Articular chondrocyte of knee joint (primary cell): ENCODE data around the gene TREM2. TPM values are rescaled to one million over a fixed set of nuclear protein-coding genes. Genes with fewer than 3 reads are reported as not detected.

ENCODE experiments used
- total RNA-seq: library from RNA; depleted of rRNA; stranded (reverse); fragments of >200 nt; gene quantifications from 2 replicates; pipeline ENCODE4 v1.2.3, GENCODE V29; 2012

TREM2 gene
- not detected in 2 replicates for total RNA-seq

DNA sequence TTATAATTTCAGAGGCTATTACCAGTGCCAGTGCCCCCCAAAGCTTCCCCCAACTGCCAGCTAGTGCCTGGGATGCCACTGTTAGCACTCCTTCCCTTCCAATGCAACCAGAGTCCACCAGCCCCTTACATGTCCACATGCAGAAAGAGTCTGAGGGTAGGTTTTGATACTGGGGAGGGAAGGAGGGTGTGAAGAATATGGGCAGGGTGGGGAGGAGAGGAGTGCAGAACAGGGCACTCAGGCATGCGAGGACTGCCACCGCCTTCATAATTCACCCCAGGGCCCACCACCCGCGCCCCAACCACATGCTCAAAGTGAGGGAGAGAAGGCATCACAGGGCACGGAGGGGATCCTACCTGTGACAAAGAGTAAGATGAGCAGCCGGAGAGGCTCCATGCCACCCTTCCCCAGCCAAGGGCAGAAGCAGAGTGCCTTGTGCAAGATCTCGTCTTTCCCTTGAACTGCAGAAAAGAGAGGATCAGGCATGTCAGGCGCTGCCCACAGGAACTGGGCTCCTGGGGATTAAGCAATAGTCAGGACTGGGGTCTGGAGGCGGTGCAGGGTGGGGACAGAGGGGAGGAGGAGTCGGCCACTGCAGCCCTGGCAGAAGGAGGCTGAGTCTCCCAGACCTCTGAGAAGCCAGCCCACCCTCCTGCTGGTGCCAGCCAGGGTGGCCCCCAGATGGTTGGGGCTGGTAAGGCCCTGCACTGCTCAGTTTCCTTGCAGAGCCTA, at the start of gene TREM2:
TREM2 (minus strand) TSS at position 430 of the 732 bp plus-strand sequence; CDS start at position 396, 34 bp downstream.

DNA sequence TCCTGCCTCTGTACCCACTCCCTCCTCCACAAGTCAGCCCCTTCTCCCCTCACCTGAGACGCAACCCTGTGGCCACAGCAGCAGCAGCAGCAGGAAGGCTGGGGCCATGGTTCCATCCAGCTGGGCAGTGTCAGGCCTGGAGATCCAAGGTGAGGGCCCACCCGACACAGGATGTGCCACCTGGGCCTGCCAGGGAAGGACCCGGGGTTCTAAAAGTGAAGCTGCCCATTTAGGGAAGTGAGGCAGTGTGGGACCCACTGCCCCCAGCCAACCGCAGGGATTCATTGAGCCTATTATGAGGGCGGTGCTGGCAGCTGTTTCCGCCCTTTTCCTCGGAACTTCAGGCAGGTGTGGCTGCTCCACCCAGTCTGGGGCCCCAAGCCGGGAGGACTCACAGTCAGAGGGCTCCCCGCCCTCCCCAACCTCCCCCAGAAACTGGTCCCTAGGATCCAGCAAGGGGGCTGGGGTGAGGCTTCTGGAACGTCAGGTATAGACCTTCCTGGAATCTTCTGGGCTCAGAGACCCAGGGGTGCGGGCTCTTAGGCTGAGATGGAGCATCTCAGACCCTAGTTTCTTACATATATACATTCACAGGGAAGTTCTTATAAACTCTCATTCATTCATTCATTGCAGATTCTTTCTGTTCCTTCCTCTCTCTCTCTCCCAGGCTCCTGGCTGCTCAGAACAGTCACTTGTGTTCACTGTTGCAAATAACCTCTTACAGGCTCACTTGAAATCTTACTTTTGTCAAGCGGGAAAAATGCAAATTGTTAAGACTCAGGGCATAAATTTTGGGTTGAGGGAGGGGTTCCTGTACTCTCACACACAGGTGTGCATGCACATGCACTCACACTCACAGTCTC, 38.2 kb upstream of the TREM2 start, which contains the start of gene TREML2:
TREML2 (minus strand) TSS at position 249 of the 863 bp plus-strand sequence; CDS start at position 108, 141 bp downstream.

DNA sequence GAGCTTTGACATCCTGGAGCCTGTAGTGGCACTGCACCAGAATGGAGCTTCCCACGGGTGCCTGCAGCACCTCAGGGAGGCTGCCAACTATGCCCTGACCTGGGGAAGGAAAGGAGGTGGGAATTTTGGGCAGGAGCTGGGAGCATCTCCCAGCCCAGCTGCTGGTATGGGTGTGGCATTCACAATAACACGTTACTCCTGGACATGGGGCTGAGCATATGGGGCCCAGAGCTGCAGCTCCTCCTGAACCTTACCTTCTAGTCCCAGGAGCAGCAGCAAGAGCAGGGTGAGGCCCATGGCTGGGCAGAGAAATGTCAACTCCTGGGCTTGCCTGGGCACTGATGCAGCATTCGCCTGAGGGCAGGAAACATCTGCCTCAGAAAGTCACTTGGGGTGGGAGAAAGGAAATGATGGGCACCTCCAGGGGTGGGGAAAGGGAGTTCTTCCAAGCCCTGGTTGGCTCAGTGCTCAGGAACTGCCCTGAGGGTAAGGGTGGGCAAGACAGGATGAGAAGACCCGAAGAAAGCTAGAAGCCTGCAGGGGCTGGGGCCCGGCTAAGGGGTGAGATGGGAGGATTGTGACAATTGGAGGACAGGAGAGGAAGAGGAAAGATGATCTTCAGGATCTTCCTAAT, 8.8 kb downstream of the TREM2 start, which contains the start of gene TREML1:
TREML1 (minus strand) TSS at position 356 of the 634 bp plus-strand sequence; CDS start at position 297, 59 bp downstream.

Other genes starting within 250 kb of the TREM2 start
- 0.11 and 0.26 TPM in 2 replicates for gene UNC5CL, start 123.9 kb downstream of the TREM2 start, total RNA-seq
- gene TSPO2, start 120.6 kb downstream of the TREM2 start, total RNA-seq = not detected in 2 replicates
- not detected in 2 replicates for gene APOBEC2, start 109.9 kb downstream of the TREM2 start, total RNA-seq
- 11.4 and 11.9 TPM in 2 replicates for gene OARD1, start 90.8 kb downstream of the TREM2 start, total RNA-seq
- 12.3 and 14.5 TPM in 2 replicates for gene NFYA, start 90.1 kb downstream of the TREM2 start, total RNA-seq
- not detected in 2 replicates for gene TREML1, start 8.8 kb downstream of the TREM2 start, total RNA-seq
- gene TREML2, start 38.0 kb upstream of the TREM2 start, total RNA-seq = under 0.01 TPM in 1 of 2 replicates, not detected in the other
- under 0.01 TPM in 1 of 2 replicates, not detected in the other for gene TREML4, start 65.2 kb upstream of the TREM2 start, total RNA-seq
- gene TREM1, start 123.6 kb upstream of the TREM2 start, total RNA-seq = 0.13 and 0.65 TPM in 2 replicates
- gene NCR2, start 172.5 kb upstream of the TREM2 start, total RNA-seq = not detected in 2 replicates